GM12873 (cell line): ENCODE data around the gene NEK11.

Experiments
- TF ChIP-seq, protein P1 (sequence below): IDR thresholded peaks from 2 replicates; pipeline ENCODE4 v1.5.1; 2012; ENCODE audit warnings: low read depth, mild to moderate bottlenecking, moderate library complexity, low read length, control low read depth; ENCODE audit not compliant: insufficient read depth; ENCODE audit errors: missing control alignments

The NEK11 gene

DNA sequence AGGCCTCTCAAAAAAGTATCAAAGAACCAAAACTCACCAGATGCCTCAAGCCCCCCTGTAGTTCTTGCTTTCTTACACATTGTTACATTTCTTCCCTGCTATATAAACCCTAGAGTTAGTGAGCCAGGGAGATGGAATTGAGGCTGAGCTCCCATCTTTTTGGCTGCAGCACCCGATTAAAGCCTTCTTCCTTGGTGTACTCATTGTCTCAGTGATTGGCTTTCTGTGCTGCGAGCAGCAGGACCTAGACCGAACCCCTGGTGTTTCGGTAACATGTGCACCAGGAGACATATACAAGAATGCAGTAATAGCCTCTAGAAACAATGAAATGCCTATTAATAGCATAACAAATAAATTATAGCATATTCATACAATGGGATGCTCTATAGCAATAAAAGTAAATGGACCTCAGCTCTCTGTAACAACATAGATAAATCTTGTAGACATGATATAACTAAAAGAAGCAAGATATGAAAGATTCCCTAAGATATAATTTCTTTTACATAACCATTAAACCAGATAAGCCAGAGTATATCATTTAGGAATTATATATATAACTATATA, 174.0 kb downstream of the NEK11 start:
- TF ChIP-seq, protein P1, sequence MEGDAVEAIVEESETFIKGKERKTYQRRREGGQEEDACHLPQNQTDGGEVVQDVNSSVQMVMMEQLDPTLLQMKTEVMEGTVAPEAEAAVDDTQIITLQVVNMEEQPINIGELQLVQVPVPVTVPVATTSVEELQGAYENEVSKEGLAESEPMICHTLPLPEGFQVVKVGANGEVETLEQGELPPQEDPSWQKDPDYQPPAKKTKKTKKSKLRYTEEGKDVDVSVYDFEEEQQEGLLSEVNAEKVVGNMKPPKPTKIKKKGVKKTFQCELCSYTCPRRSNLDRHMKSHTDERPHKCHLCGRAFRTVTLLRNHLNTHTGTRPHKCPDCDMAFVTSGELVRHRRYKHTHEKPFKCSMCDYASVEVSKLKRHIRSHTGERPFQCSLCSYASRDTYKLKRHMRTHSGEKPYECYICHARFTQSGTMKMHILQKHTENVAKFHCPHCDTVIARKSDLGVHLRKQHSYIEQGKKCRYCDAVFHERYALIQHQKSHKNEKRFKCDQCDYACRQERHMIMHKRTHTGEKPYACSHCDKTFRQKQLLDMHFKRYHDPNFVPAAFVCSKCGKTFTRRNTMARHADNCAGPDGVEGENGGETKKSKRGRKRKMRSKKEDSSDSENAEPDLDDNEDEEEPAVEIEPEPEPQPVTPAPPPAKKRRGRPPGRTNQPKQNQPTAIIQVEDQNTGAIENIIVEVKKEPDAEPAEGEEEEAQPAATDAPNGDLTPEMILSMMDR = no peak

DNA sequence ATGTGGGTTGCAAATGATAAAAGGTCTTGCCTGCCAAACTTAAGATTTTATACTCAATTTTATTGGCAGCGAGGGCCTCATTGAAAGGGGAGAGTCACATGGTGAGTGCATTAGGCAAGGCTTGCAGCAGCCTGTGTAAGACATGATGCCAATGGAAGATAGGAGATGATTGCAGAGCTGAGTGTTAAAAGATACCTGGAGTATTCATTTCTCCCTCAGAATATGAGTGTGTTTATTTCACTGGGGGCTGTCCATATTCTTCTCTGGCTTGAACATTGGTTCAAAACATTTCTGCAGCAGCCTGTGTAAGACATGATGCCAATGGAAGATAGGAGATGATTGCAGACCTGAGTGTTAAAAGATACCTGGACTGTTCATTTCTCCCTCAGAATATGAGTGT, 189.7 kb downstream of the NEK11 start:
- TF ChIP-seq, protein P1 = no peak

DNA sequence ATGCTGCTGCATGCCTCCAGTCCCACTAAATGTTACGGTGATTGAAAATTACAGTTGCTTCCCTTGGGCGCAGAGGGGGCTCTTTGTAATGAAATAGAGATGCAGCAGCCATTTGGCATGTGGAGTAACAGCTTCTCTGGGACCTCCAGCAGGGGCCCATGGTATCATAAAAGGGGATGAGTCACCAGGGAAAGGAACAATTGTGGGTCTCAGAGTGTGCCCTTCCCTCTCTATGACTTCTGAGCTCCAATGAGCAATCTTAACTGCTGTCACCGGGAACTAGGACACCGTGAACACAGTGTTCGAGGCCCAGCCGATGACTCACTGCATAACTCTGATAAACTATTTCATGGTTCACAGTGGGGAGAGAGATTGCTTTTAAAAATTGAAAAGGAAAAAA, 190.1 kb downstream of the NEK11 start:
- TF ChIP-seq, protein P1 = no peak

DNA sequence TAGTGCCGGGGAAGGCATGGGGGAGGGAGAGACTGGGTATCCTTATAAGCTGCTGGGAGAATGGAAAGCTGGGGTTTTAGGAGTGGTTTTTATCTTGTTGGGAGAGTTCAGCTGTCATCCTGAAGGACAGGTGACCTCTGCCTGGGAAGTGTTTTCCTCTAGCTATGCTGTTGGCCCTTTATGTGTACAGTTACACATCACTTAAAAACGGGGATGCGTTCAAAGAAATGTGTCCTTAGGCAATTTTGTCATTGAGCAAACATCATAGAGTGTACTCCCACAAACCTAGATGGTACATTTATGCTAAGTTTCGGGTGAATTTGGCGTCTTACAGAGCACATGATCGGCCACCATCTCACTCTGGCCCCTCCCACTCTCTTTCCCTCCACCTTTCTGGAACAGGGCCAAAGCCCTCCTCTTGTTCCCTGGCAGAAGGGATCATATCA, 190.6 kb downstream of the NEK11 start:
- TF ChIP-seq, protein P1 = no peak

DNA sequence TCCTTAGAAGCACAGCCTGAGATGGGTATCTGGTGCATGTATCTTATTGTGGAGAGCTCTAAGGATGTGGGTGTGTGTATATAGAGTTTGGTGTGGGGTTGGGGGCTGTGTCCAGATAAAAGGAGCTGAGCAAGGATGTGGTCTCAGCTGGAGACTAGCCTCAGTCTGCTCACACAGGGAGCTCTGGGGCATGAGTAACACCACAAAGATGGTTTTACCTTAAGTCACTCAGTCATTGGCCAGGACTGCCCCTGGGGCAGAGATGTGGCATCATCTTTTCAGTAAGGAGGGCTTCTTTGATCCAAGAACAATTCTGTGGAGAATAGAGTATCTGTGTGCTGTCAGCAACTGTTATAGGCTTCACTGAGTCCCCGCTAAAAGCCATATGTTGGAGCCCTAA, 191.5 kb downstream of the NEK11 start:
- TF ChIP-seq, protein P1 = no peak

DNA sequence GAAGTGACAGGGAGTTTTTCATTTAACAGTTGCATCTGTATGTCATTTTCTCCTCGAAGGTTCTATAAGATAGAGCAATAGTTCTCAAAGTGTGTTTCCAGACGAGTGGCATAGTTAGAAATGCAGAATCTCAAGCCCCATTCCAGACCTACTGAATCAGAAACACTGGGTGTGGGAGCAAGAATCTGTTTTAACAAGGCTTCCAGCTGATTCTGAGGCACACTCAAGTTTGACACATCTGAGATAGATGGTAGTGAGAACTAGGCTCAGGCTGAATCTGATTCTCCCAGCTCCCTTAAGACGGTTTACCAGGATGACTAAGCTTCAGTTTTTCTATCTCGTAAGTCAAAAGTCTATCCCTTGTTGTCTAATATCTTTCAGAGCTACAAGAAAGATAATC, 195.1 kb downstream of the NEK11 start:
- TF ChIP-seq, protein P1 = no peak

DNA sequence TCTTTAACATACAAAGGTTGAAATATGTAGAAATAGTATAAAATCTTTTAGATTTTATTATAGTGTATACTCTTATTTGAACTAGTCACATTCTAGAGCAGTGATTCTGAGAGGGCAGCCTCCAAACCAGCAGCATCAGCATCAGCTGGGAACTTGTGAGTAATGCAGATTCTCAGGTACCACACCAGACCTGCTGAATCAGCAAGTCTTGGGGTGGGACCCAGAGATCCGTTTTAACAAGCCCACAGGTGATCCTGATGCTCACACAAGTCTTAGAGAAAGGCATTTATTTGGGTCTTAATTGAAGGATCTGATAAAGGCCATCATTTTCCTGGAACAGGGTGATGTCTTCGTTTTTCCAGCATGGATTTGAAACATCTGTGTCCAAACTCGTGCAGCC, 195.9 kb downstream of the NEK11 start:
- TF ChIP-seq, protein P1 = no peak
